ENCODE measurements around the gene ADAMTS1. TPM values are rescaled to one million over a fixed set of nuclear protein-coding genes. Genes with fewer than 3 reads are reported as not detected.

Gene ADAMTS1
- total and polyA plus RNA-seq, 2 of the 4 experiments (the other 2 are of a cell fraction), result 116 to 317 TPM

GRCh38 chr21:26826801-26827200, 18.4 kb downstream of the ADAMTS1 start:
- Histone ChIP-seq H3K36me3 (ENCODE audit: control insufficient read depth, insufficient read depth, low read length) (no peaks in the 10 kb centered on the region), H4K8ac (ENCODE audit: low read depth in 2 of 2, low read length in 2 of 2) (no peak overlapping the region), H3K18ac (ENCODE audit: low read depth, low read length) (no peak overlapping the region), H4K91ac (ENCODE audit: insufficient read depth, low read depth, low read length) (no peak overlapping the region), H3K9me1 (ENCODE audit: insufficient read depth, low read length) (no peaks in the 10 kb centered on the region), H3K23ac (ENCODE audit: low read depth, low read length) (no peak overlapping the region), H2BK120ac (ENCODE audit: low read depth, low read length) (no peak overlapping the region), H2AK9ac (replicated peaks; ENCODE audit: low read depth, low read length, poor library complexity) (no peak overlapping the region), H3K4me1 (ENCODE audit: control insufficient read depth, insufficient read depth, low read length) (no peaks in the 10 kb centered on the region), H3K9ac (ENCODE audit: low read depth, low read length) (no peak overlapping the region), H2AFZ (replicated peaks; ENCODE audit: low read length, poor library complexity) (no peak overlapping the region), H3K4ac (ENCODE audit: low read depth, low read length) (no peak overlapping the region), H2BK5ac (ENCODE audit: low read depth, low read length, poor library complexity, severe bottlenecking) (no peak overlapping the region), H3K27ac (ENCODE audit: insufficient read depth, low read length) (no peak overlapping the region), H3K4me3 (ENCODE audit: insufficient read depth, low read depth, low read length) (no peak overlapping the region), H3K56ac (ENCODE audit: extremely low read depth, insufficient read depth, low read length) (no peak overlapping the region), H2BK20ac (ENCODE audit: low read depth, low read length) (no peak overlapping the region), H3K14ac (replicated peaks; ENCODE audit: low read depth, low read length) (no peak overlapping the region), H3K4me2 (ENCODE audit: low read depth, low read length) (no peak overlapping the region), H4K20me1 (ENCODE audit: insufficient read depth, low read length) (no peaks in the 10 kb centered on the region), H2AK5ac (ENCODE audit: low read depth, low read length) (no peak overlapping the region), H3K79me1 (ENCODE audit: low read depth in 1 of 2, low read length in 2 of 2) (no peaks in the 10 kb centered on the region), H2BK15ac (ENCODE audit: low read depth, low read length) (no peak overlapping the region), H4K5ac (ENCODE audit: low read depth, low read length) (no peak overlapping the region), H3K9me3 (ENCODE audit: control insufficient read depth, insufficient read depth, low read length) (no peaks in the 10 kb centered on the region), H3K27me3 (ENCODE audit: control insufficient read depth, insufficient read depth, low read length) (no peaks in the 10 kb centered on the region)
- intact Hi-C loops (cut with micrococcal nuclease), result no loop called here
- CTCF ChIA-PET, result no interaction called here
- DNase-seq (no peak), ATAC-seq (ENCODE audit: low read depth) (peak; percentile 32)
- in situ Hi-C loops (cut with MboI; ENCODE audit: low sequenced_read_pairs), result no loop called here
- BruUV-seq (replicated peaks), result no TSS peak
- WGBS, 2 experiments (ENCODE audit: extremely low coverage in 2 of 2, insufficient read length in 1 of 2), result no CpG with 5 or more reads among the region's 4 CpGs
- dilution Hi-C loops (cut with HindIII; ENCODE audit: low sequenced_read_pairs, unreplicated experiment), result no loop called here
- POLR2A ChIA-PET (ENCODE audit: unreplicated experiment), result no interaction called here
- TF ChIP-seq MXI1 (IDR thresholded peaks at IDR 0.05; ENCODE audit: borderline replicate concordance, low read depth, low read length) (no peak), SMC3 (IDR thresholded peaks at IDR 0.05; ENCODE audit: low read depth, low read length) (no peak), CEBPB (IDR thresholded peaks at IDR 0.05; ENCODE audit: low read depth, low read length) (no peak), CHD1 (IDR thresholded peaks at IDR 0.05; ENCODE audit: low read depth, low read length) (no peak), BHLHE40 (IDR thresholded peaks at IDR 0.05; ENCODE audit: low read depth, low read length) (no peak), MAZ (IDR thresholded peaks at IDR 0.05; ENCODE audit: borderline replicate concordance, low read depth, low read length) (no peak), ELK1 (IDR thresholded peaks at IDR 0.05; ENCODE audit: borderline replicate concordance, low read depth, low read length) (no peak), CTCF (conservative IDR thresholded peaks at IDR 0.05; ENCODE audit: low read depth, low read length) (no peak), USF2 (IDR thresholded peaks at IDR 0.05; ENCODE audit: low read depth, low read length) (no peak), MAFK (IDR thresholded peaks at IDR 0.05; ENCODE audit: low read depth, low read length) (no peak), FOS (IDR thresholded peaks at IDR 0.05; ENCODE audit: low read depth, low read length) (no peak), RAD21 (IDR thresholded peaks at IDR 0.05; ENCODE audit: low read length) (no peak), NFE2L2 (IDR thresholded peaks at IDR 0.05; ENCODE audit: low read depth, low read length) (no peak), POLR2A (IDR thresholded peaks at IDR 0.05; ENCODE audit: low read depth, low read length) (no peak)
